NK-92 (cell line): ENCODE measurements around the gene KIF17.
"Not testable (repeated sequence)": the region's sequence is repeated elsewhere in the genome, so short reads cannot be mapped to it uniquely, and the experiment has no call there.

Source experiments
- DNase-seq: peaks from one replicate; lab custom pipeline; 2025; ENCODE audit not compliant: unreplicated experiment; lab: John Stamatoyannopoulos, UW

The KIF17 gene

DNA sequence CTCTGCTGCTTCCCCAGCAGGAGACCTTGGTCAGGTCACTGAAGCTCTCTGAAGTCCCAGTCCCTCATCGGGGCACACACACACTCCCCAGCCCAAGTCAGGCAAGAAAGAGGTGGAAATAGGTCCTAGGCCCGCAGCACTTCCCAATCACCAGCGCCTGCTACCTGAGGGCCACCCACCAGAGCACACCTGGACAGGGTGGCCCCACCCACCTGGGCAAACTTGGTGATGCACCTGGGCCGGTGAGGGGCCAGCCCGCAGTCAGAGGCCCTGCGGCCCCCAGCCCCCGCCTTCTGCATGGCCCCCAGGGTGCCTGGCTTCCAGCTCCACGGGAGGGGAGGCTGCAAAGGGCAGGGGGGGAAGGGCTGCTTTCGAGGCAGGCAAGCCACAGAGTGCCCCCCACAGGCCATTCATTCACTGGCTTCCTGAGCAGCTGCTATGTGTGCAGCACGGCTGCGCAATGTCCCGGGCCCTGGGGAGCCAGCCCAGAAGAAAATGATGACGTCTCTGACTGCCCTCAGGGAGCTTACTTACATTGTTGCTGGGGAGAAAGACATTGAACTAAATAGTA, 10.0 kb upstream of the KIF17 start:
- no peak for DNase-seq

DNA sequence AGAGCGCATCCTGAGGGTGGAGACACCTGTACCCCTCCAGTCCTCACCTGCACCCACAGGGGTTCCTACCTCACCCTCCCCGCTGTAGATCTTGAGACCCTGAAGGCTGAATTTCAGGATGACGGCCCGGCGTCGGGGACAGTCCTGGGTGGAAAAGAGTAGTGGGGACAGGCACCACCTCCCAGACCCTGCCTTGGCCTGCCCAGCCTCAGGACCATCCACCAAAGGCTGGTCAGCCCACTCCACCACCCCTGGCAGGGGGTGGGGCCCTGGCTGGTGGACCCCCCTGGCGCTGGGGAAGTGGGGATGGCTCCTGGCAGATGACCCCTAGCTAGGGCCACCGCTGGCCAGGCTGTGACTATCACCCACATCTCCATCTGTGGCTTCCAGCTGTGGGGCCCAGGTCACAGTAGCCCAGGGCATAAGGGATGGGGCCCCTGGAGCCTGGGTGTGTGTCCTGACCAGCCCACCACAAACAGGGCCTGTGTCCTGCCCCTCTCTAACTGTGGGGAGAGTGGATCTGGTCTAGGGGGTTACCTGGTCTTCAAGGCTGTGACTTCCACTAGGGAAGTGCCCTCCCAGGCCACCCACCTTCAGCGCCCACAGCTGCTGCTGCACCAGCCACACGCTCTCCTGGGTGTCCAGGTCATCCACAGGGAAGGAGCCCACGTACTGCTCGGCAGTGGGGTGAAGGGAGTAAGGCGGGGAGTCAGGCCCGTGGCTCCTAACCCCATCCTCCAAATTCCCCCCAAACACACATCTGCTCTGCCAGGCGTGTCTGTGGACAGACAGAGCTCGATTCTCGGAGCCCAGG, 9.3 kb upstream of the KIF17 start:
- DNase-seq = no peak

DNA sequence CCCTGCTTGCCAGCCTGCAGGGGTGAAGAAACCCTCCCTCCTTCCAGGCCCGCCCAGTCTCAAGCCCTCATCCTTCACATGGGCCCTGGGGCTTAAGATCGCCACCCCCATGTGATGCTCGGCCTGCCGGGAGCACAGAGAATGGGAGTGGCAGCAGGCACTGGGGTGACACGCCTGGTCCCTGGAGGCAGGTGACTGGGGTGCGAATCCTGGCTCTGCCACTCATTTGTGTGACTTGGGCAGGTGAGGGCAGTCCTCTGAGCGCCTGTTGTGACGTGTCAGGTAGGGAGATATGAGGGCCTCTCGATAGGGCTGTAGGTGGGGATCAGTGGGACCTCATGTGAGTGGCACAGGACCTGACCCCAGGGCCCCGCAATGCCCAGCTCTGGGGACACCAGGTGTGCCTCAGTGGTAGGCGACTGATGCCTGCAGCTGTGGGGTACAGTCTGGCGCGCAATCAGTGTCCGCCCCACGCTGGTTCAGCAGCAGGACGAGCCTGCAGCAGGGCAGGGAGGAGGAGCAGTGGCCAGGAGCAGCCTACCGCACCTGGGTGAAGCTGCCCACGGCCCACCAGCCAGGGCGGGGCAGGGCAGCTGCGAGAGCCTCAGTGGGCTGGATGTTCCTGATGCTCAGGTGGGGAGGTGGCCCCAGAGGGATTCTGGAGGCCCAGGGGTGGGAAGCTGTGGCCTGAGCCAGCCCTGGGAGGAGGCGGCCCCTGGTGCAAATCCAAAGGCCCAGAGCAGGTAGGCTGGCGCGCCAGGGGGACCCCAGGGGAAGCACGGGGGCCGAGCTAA, 8.5 kb upstream of the KIF17 start:
- DNase-seq = no peak

DNA sequence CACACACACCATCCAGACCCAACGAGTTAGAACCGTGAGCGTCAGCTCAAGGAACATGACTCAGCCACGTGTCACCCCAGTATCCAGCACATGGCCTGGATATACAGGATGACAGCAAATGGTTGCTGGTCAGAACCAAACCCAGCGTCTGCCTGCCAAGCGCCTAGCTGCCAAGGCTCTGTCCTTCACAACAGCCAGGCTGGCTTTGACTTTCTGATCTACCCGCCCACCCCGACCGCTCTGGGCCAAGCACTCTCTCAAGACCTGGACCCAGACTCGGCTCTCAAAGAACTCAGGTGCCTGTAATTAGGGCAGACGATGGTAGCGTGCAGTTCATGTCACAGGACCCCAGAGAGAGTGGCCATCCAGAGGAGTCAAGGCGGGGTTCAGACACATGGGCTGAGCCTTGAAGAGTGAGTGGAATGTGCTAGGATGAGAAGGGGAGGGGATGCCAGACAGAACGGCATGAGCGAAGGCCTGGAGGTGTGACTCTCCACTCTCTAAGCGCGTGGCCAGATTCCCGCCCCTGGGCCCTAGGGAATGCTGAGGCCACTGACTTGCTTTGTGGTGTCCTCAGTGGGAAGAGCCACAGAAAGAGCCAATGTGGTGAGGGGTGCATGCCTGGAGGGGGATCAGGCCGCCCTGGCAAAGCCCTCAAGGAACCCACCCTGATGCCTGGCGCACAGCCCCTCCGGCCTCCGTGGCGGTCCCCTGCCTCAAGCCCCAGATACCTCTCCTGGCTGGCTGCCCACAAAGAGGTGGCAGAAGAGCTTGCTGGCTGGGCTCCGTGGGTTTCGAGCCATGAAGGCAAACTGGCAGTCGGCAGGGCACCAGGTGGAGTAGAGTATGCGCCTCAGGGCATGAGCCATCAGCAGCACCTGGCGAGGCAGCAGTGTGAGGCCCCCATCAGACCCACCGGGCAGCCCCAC, 7.6 kb upstream of the KIF17 start:
- DNase-seq = no peak

DNA sequence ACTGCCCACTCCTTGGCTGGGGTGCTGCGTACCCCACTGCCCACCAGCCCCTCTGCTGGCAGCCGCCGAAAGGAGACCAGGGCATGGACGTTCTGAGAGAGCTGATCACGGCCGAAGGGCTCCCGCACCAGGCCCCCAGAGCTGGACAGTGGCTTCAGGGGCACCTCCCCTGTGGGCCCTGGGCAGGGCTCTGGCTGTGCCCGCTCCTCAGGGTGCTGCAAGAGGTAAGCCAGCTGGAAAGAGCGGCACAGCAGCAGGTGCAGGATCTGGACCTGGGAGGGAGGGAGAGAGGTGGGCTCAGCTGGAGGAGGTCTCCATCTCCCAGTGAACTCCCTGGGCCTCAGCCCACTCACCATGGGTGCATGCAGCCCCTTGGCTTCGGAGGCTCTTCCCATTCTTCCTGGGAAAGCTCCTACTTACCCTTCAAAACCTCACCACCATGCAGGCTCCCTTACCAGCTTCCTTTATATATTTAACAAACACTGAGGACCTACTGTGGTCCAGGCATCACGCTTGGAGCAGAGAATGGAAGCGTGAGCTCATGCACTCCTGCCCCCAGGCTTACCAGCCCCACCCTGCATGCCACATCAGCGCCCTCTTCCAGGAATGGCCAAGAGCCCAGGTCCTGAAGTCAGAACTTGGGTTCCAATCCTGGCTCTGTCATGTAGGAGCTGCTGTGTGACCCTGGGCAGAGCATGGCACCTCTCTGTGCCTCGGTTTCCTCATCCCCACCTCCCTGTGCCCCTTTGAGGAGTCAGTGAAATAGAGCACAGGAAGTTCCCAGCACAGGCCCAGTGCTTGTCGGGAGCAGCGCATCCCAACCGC, 6.8 kb upstream of the KIF17 start:
- DNase-seq = no peak

DNA sequence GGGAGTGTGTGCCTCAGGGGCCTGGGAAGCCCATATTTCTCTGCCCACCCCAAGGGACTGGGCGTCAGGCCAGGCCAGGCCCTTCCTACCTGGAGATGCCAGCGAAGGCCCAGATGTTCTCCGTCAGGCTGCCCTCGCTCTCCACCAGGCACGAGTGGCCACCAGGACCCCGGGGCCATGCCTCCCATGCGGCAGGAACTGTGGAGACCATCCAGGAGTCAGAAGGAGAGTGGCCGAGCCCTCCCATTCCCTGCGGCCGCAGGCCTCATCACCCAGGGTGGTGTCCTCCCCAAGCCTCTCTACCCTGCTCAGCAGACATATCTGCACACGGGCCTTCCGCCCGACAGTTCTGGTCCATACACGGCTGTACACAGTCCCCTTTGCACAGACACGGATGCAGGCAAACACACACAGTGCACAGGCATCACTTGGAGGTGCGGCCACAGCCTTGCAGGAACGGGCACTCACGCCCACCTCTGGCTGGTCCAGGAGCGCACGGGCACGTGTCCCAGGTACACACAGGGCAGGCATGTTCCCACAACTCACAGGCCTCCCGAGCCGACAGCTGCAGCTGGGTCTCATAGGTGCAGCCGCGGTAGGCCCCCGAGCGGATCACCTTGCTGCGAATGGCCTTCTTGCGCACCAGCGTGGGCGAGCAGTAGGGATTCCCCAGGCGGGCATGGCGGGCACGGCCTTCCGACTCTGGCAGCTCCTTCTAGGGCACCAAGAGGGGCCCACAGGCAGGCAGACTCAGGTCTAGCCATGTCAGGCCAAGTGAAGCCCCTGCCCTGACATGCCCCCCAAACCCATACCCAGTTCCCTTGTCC, 5.9 kb upstream of the KIF17 start:
- no peak for DNase-seq

DNA sequence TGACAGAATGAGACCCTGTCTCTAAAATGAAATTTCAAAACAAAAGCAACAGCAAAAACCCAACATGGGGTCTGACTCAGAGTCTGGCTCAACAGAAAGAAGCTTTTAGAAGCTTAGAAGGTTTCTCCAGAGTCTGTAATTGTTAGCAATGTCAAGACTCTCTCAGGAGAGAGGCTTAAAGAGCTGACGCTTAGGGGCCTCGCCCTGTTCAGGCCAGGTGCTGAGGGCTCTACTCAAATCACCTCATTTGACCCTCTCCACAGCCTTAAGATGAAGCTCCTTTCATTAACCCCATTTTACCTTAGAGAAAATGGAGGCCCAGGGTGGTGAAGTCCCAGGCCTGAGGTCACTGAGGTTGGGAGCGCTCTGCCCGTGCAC, 5.3 kb upstream of the KIF17 start:
- no peak for DNase-seq

DNA sequence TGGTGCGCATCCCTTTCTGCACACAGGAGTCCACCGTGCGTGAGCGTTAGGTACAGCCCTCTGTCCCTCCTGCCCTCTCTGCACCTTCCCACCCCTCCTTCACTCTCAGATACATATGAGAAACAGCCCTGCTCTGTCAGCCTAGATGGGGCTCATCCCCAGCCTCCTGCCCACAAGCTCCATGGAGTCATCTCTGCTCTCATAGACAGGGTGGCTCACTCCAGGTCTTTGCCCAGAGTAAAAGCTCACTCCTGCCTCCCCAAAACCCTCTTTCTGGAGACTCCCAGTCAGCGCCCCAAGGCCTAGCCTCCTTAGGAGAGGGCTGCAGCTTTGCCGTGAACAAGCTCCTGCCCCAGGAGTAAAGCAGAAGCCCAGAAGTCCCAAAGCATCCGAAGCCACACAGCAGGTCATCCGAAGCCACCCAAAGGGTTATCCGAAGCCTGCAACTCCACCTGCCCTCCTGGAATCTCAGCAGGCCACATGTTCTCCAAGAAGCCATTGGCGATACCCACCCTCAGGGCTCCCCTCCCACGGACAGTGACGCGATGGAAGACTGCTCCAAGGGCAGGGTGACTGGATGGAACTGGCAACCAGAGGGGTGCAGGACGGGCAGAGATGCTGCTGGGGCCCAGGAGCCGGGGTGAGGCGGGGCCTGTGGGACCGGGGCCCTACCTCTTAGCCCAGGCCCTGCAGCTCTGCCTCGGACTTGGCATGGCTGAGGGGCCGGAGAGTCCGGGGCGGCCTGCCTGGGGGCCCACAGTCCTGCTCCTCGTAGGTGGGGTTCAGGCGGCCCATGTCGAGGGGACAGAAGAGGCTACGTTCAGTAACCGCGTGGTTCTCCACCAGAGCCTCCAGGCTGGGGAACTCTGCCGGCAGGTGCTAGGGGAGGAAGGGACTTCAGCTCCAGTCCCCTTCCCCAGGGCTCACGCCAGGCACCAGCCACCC, 3.6 kb upstream of the KIF17 start:
- DNase-seq = no peak

DNA sequence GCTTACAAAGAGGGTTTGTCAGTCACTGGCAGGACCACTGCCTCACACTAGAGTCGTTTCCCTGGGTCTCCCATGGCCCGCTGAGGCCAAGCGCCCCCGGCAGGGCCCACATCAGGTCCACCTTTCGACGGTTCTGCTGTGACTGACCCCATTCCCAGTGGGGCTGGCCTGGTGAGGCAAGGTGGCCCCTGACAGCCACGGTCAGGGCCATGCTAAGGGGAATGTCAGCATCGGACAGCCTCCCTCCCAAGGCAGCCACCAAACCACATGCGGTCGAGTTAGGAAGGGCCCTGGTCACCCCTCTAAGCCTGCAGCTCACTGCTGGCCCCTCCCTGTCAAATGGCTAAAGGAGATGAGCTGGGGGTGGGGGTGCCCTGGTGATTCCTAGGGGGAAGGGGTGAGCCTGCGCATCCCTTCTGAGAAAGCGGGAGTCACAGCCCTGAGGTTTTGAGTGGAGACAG, 2.9 kb upstream of the KIF17 start:
- DNase-seq = no peak

DNA sequence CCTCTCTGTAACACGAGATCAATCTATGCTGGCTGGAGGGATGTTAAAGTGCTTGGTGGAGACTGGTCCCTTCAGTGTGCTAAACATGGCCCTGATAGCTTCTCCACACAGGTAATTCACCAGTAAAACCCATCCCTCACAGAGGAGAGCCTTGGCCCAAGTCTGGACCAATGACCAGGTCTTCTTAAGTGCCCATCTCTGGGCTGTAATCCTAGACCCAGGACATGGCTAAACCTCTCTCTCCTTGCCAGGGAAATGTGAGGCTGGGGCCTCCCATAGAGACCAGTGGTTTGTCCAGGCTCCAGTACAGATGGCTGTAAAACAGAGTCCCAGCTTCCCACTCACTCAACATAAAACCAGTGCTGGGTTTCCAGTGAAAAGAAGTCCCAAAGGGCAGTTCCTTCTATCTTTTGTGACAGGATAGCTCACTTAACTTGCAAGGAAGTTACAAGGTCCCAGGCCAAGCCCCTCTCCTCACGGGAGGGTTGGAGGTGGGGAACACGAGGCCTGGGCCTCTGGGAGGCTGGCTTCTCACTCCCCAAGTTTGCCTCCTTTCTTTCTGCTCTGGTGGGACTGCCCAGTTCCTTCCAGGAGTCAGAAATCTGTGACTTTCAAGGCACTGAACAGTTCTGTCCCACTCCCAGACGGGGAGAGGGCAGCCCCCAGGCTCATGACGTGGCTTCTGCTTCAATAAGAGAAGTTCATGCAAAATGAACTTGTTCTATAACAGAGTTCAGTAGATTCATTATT, 2.2 kb upstream of the KIF17 start:
- no peak for DNase-seq

DNA sequence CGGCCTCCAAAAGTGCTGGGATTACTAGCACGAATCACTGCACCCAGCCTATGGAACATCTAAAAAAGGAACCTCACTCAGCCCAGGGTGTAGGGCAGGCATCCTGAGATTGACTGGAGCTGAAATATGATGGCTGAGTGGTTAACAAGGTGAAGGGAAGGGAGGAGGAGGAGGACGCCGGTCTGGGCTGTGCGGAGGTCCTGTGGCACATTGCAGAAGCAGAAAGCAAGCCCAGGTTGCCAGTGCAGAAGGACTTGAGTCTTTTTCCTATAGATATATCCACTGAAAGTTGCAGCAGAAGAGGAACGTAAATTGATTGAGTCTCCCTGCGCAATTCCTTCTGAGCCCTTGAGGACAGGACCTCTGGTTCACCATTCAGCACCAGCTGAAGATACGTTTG, 1.5 kb upstream of the KIF17 start:
- DNase-seq = no peak

DNA sequence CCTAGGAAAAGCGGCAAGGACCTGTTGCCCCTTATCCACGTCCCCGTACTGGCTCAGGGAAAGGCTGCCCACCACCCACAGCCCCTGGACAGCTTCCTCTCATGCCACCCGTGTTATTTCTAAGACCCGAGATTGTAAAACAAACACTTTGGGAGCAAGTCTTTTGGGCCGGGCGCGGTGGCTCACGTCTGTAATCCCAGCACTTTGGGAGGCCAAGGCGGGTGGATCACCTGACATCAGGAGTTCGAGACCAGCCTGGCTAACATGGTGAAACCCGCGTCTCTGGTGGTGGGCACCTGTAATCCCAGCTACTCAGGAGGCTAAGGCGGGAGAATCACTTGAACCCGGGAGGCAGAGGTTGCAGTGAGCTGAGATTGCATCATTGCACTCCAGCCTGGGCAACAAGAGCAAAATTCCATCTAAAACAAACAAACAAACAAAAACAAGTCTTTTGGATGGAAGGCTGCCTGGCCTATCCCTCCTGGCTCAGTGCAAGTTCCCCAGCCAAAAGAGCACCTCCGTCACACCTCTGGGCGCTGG, 606 bp upstream of the KIF17 start:
- DNase-seq = not testable (repeated sequence)

DNA sequence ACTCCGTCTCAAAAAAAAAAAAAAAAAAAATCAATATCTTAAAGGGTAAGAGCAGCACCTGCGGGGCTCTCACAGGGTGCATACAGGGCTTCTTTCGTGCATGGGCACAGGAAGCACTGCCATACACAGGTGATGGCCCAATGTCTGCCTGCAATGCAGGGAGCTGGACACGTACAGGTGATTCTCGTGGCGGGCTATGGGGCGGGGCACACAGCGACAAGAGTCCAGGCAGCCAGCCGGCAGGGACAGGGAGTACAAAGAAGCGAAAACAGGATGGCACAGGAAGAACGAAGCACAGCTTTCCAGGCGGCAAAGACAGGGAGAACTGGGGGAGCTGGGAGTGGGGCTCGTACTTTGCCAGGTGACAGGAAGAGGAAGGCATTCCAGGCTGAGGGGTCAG, 1.6 kb downstream of the KIF17 start:
- no peak for DNase-seq

DNA sequence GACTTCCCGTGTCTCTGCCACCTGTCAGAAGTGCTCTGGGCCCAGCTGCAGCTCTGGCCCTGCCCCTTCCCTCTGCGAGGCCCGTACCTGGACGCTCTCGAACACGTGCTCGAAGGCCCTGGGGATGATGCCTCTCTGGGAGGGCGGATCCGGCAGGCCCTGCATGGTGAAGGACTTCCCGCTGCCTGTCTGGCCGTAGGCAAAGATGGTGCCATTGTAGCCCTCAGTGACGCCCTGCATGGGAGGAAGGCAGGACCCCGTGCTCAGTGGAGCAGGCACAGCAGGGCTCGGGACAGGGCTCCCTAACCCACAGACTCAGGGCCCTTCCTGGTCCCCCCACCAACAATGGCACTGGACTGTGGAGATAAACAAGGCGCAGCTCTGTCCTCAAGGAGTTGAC, 2.4 kb downstream of the KIF17 start:
- no peak for DNase-seq

DNA sequence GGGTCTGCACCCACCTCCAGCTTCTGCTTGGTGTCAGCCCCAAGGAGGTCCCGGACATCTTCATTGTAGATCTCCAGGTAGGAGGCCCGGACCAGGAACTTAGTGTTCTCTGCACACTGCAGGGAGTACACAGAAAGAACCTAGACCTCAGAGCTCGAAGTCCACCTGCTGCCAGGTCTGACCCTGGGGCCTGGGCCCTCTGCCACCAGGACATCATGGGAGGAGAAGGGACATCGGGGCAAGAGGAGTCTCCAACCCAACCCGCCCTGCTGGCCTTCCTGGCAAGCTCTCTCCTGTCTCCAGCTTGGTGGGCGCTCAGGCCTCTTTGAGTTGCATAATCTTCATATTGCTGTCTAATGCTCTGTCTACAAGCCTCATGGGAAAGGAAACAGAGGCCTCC, 4.4 kb downstream of the KIF17 start:
- DNase-seq = no peak

DNA sequence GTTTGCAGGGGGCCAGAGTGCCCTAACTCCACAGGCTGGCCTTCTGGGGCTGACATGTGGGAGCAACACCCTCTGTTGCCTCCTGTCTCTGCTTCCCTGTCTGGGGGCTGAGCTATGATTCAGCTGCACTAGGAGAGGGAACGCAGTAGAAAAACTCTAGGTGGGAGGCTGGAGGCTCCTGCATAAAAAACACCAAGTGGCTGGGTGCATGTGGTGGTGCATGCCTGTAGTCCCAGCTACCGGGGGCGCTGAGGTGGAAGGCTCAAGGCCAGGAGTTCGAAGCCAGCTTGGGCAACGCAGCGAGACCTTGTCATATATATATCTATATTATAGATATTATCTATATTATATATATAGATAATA, 5.6 kb downstream of the KIF17 start:
- no peak for DNase-seq
